ENCODE measurements around the gene DCAF11.
"Not testable (repeated sequence)": the region's sequence is repeated elsewhere in the genome, so short reads cannot be mapped to it uniquely, and the experiment has no call there.

The DCAF11 gene

DNA sequence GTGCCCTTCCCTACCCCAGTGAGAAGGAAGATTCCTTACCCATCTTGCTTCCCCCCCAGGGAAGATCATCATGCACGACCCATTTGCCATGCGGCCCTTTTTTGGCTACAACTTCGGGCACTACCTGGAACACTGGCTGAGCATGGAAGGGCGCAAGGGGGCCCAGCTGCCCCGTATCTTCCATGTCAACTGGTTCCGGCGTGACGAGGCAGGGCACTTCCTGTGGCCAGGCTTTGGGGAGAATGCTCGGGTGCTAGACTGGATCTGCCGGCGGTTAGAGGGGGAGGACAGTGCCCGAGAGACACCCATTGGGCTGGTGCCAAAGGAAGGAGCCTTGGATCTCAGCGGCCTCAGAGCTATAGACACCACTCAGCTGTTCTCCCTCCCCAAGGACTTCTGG is 11.1 kb upstream of the DCAF11 start:
- Histone ChIP-seq H3K4me3 (ENCODE audit: low read depth, low read length) (no peak overlapping the region), H3K36me3 (ENCODE audit: control insufficient read depth in 2 of 2, insufficient read depth in 1 of 2, low read length in 2 of 2) (peaks cover 0 to 47% of the 10 kb centered on the region in 2 experiments; a peak in 2 of 3 replicates), H3K4me1 (ENCODE audit: control insufficient read depth, insufficient read depth, low read length) (no peaks in the 10 kb centered on the region), H3K9me3 (ENCODE audit: control insufficient read depth, insufficient read depth, low read depth, low read length) (no peaks in the 10 kb centered on the region), H3K27ac (ENCODE audit: extremely low read depth, low read depth, low read length) (no peak overlapping the region)
- CTCF ChIA-PET, result interaction anchor here (7.5 to 8.9 kb wide), 2 partner anchors 10 to 46 kb away, joined by 145 to 163 read pairs; partner anchors contain the start of gene PCK2
- TF ChIP-seq ZBTB17 (tag by site-specific recombination; IDR thresholded peaks at IDR 0.05), result no peak
- no peak for TF ChIP-seq TRIM28 (IDR thresholded peaks at IDR 0.05; ENCODE audit: borderline replicate concordance, low read length)
- no peak for TF ChIP-seq ZNF157 (tag by site-specific recombination; IDR thresholded peaks at IDR 0.05)
- POLR2A ChIA-PET, result interaction anchor here (1.8 to 1.9 kb wide), 2 partner anchors 9 to 11 kb away, joined by 7 to 14 read pairs; partner anchors contain the start of genes DCAF11, NRL and PCK2

DNA sequence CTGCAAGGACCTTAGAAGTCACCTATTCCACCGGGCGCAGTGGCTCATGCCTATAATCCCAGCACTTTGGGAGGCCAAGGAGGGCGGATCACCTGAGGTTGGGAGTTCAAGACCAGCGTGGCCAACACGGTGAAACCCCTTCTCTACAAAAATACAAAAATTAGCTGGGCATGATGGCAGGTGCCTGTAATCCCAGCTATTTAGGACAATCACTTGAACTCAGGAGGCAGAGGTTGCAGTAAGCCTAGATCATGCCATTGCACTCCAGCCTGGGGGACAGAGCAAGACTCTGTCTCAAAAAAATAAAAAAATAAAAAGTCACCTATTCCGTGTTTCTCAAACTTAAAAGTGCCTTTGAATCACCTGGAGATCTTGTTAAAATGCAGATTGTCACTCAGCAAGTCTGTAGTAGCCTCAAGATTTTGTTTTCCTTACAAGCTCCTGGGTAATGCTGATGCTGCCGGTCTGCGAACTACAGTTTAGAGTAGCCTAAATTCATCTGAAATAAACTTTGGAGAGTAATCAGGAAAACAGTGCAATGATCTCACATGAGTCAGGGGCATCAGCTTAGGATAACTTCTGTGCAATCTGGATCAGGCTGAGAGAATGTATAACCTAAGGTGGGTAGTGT is 8.9 kb upstream of the DCAF11 start:
- ChIA-PET POLR2A (interaction anchor here (1.2 to 7.1 kb wide), 3 partner anchors 11 to 48 kb away, joined by 5 to 56 read pairs (median 5); partner anchors contain the start of genes EMC9 and PCK2), CTCF (interaction anchor here (0.6 to 8.9 kb wide), 7 partner anchors 12 to 202 kb away, joined by 3 to 163 read pairs (median 5); partner anchors contain the start of genes CIDEB, IRF9 and PCK2)
- H3K4me1 ChIP-seq (ENCODE audit: control insufficient read depth, insufficient read depth, low read length); H3K9me3 ChIP-seq (ENCODE audit: control insufficient read depth, insufficient read depth, low read depth, low read length); H3K27ac ChIP-seq (ENCODE audit: extremely low read depth, low read depth, low read length); H3K4me3 ChIP-seq (ENCODE audit: low read depth, low read length): not testable (repeated sequence)
- TF ChIP-seq, protein P1, sequence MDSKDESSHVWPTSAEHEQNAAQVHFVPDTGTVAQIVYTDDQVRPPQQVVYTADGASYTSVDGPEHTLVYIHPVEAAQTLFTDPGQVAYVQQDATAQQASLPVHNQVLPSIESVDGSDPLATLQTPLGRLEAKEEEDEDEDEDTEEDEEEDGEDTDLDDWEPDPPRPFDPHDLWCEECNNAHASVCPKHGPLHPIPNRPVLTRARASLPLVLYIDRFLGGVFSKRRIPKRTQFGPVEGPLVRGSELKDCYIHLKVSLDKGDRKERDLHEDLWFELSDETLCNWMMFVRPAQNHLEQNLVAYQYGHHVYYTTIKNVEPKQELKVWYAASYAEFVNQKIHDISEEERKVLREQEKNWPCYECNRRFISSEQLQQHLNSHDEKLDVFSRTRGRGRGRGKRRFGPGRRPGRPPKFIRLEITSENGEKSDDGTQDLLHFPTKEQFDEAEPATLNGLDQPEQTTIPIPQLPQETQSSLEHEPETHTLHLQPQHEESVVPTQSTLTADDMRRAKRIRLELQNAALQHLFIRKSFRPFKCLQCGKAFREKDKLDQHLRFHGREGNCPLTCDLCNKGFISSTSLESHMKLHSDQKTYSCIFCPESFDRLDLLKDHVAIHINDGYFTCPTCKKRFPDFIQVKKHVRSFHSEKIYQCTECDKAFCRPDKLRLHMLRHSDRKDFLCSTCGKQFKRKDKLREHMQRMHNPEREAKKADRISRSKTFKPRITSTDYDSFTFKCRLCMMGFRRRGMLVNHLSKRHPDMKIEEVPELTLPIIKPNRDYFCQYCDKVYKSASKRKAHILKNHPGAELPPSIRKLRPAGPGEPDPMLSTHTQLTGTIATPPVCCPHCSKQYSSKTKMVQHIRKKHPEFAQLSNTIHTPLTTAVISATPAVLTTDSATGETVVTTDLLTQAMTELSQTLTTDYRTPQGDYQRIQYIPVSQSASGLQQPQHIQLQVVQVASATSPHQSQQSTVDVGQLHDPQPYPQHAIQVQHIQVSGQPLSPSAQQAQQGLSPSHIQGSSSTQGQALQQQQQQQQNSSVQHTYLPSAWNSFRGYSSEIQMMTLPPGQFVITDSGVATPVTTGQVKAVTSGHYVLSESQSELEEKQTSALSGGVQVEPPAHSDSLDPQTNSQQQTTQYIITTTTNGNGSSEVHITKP (tag by site-specific recombination; IDR thresholded peaks at IDR 0.05), result peak; percentile 28; the same call in 1 of the 2 replicates
- peaks cover 0 to 25% of the 10 kb centered on the region in 2 experiments; a peak in 2 of 3 replicates for H3K36me3 ChIP-seq (ENCODE audit: control insufficient read depth in 2 of 2, insufficient read depth in 1 of 2, low read length in 2 of 2)

DNA sequence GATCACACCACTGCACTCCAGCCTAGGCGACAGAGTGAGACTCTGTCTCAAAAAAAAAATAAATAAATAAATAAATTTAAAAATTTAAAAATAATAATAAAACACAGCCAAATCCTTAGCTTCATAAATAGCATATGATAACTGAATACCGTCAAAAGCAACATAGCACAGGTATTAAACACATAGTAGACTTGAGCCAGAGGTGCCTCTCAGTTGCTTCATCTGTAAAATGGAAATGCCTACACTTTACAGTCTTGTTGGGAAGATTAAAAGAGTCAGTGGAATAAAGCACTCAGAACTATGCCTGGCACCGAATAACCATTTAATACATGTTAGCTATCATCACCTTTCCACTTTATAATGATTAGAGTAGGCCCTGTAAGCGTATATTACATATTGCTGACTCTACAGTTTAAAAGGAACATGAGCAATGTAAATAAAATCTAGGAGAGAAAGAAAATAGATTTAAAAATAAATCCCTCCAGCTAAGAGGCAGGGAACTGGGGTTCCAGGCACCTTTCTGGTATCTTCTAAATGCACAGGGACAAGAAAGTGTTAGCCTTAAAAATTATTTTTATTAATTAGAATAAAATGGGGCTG is 7.8 kb upstream of the DCAF11 start:
- peaks cover 0 to 19% of the 10 kb centered on the region in 2 experiments; a peak in 2 of 3 replicates for H3K36me3 ChIP-seq (ENCODE audit: control insufficient read depth in 2 of 2, insufficient read depth in 1 of 2, low read length in 2 of 2)
- H3K9me3 ChIP-seq (ENCODE audit: control insufficient read depth, insufficient read depth, low read depth, low read length), result no peaks in the 10 kb centered on the region
- POLR2A ChIA-PET, result interaction anchor here (1.2 to 7.1 kb wide), 2 partner anchors 12 to 49 kb away, joined by 5 to 56 read pairs; partner anchors contain the start of gene PCK2
- H3K4me3 ChIP-seq (ENCODE audit: low read depth, low read length), result no peak overlapping the region
- CTCF ChIA-PET, result interaction anchor here (1.1 to 8.9 kb wide), 7 partner anchors 13 to 54 kb away, joined by 3 to 163 read pairs (median 5); partner anchors contain the start of genes IRF9, PCK2 and RNF31
- H3K27ac ChIP-seq (ENCODE audit: extremely low read depth, low read depth, low read length), result no peak overlapping the region
- no peaks in the 10 kb centered on the region for H3K4me1 ChIP-seq (ENCODE audit: control insufficient read depth, insufficient read depth, low read length)
- TF ChIP-seq KLF7 (tag by site-specific recombination; IDR thresholded peaks at IDR 0.05; ENCODE audit: borderline replicate concordance) (no peak), ZNF10 (tag by site-specific recombination; IDR thresholded peaks at IDR 0.05) (no peak), ZNF561 (tag by site-specific recombination; IDR thresholded peaks at IDR 0.05; ENCODE audit: borderline replicate concordance) (no peak), ZNF48 (tag by site-specific recombination; IDR thresholded peaks at IDR 0.05) (no peak), GLIS2 (tag by site-specific recombination; IDR thresholded peaks at IDR 0.05) (no peak), ZNF747 (tag by site-specific recombination; IDR thresholded peaks at IDR 0.05) (no peak), ZNF544 (tag by site-specific recombination; IDR thresholded peaks at IDR 0.05) (no peak), GLI2 (tag by site-specific recombination; IDR thresholded peaks at IDR 0.05; ENCODE audit: borderline replicate concordance, low read depth) (no peak), ZNF843 (tag by site-specific recombination; IDR thresholded peaks at IDR 0.05) (no peak)
- TF ChIP-seq, protein P2, sequence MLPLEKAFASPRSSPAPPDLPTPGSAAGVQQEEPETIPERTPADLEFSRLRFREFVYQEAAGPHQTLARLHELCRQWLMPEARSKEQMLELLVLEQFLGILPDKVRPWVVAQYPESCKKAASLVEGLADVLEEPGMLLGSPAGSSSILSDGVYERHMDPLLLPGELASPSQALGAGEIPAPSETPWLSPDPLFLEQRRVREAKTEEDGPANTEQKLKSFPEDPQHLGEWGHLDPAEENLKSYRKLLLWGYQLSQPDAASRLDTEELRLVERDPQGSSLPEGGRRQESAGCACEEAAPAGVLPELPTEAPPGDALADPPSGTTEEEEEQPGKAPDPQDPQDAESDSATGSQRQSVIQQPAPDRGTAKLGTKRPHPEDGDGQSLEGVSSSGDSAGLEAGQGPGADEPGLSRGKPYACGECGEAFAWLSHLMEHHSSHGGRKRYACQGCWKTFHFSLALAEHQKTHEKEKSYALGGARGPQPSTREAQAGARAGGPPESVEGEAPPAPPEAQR (tag by site-specific recombination; IDR thresholded peaks at IDR 0.05), result no peak
- TF ChIP-seq, protein P3, sequence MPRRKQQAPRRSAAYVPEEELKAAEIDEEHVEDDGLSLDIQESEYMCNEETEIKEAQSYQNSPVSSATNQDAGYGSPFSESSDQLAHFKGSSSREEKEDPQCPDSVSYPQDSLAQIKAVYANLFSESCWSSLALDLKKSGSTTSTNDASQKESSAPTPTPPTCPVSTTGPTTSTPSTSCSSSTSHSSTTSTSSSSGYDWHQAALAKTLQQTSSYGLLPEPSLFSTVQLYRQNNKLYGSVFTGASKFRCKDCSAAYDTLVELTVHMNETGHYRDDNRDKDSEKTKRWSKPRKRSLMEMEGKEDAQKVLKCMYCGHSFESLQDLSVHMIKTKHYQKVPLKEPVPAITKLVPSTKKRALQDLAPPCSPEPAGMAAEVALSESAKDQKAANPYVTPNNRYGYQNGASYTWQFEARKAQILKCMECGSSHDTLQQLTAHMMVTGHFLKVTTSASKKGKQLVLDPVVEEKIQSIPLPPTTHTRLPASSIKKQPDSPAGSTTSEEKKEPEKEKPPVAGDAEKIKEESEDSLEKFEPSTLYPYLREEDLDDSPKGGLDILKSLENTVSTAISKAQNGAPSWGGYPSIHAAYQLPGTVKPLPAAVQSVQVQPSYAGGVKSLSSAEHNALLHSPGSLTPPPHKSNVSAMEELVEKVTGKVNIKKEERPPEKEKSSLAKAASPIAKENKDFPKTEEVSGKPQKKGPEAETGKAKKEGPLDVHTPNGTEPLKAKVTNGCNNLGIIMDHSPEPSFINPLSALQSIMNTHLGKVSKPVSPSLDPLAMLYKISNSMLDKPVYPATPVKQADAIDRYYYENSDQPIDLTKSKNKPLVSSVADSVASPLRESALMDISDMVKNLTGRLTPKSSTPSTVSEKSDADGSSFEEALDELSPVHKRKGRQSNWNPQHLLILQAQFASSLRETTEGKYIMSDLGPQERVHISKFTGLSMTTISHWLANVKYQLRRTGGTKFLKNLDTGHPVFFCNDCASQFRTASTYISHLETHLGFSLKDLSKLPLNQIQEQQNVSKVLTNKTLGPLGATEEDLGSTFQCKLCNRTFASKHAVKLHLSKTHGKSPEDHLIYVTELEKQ (tag by site-specific recombination; IDR thresholded peaks at IDR 0.05; ENCODE audit: borderline replicate concordance), result no peak
- TF ChIP-seq, protein P4, sequence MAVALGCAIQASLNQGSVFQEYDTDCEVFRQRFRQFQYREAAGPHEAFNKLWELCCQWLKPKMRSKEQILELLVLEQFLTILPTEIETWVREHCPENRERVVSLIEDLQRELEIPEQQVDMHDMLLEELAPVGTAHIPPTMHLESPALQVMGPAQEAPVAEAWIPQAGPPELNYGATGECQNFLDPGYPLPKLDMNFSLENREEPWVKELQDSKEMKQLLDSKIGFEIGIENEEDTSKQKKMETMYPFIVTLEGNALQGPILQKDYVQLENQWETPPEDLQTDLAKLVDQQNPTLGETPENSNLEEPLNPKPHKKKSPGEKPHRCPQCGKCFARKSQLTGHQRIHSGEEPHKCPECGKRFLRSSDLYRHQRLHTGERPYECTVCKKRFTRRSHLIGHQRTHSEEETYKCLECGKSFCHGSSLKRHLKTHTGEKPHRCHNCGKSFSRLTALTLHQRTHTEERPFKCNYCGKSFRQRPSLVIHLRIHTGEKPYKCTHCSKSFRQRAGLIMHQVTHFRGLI (tag by site-specific recombination; IDR thresholded peaks at IDR 0.05), result no peak
